ENCODE measurements around the gene SRGAP3.

The SRGAP3 gene

DNA sequence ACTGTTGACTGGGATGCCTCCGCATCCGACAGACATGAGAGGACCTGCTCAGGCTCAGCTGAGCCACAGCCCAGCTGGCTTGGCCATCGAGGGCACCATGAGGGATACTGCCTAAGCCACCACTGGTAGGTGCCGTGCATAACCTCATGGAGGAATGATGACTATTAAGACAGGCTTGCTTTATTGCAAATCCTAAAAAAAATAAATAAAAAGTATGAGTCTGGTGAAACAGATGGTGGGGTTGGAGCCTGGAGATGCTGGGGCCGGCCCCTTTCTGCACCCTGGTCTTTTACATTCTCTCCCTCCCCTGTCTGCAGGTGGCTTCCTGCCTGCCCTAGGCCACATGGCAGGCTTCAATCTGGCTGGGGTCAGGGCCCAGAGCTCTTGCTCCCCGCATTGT lies 262.2 kb downstream of the SRGAP3 start:
- DNase-seq (ENCODE audit: low read depth in 2 of 2): no peak

DNA sequence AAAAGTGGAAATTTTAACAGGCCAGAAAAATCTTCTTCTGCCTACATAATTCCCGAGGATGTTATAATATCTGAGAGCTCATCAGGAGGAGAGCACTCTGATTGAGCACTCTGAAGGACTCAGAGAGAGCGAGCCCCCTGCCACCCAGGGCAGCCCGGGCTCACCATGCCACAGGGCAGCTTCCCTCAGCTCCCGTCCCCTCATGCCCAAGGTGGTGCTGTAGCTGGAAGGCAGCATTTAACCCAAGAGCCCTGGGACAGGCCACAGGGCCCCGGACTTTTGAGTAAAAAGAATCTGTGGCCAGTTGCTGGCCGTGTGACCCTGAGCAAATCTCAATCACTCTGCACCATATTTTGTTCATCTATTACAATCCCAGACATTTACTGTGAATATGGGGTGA lies 262.7 kb downstream of the SRGAP3 start:
- DNase-seq (ENCODE audit: low read depth in 2 of 2): no peak

DNA sequence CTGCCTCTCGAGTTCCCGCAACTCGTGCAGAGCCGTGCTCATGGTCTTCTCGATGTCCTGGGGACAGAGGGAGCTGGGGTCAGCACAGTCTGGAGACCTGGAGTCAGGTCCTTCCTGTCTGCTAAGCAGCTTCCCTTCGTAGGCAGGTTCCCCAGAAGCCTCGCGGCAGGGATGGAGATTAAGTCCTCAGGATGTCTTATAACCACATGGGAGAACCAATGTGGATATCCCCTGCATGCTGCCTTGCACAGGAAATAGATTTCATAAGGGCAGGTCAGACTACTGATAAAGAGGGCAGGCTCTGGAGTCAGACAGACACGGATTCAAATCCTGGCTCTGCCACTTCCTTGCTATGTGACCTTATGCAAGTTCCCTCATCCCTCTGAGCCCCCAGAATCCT lies 263.6 kb downstream of the SRGAP3 start:
- no peak for DNase-seq (ENCODE audit: low read depth in 2 of 2)

DNA sequence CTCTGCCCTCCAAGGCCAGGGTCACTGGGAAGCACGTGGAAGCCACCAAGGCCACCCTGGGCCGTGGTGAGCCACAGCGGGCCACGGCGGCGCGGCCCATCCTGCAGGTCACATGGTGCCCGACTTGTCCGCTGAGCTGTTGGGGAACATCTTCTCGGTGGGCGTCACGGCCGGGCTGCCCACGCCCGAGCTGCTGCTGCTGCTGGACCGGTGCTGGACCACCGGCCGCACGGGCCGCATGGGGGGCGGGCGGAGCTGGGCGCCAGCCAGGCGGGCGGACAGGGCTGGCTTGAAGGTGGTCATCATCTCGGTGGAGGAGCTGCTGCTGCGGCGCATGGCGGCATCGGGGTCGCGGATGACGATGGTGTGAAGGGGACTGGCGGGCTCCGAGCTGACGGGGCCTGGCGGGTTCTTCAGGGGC lies 264.0 kb downstream of the SRGAP3 start:
- no peak for DNase-seq (ENCODE audit: low read depth in 2 of 2)

DNA sequence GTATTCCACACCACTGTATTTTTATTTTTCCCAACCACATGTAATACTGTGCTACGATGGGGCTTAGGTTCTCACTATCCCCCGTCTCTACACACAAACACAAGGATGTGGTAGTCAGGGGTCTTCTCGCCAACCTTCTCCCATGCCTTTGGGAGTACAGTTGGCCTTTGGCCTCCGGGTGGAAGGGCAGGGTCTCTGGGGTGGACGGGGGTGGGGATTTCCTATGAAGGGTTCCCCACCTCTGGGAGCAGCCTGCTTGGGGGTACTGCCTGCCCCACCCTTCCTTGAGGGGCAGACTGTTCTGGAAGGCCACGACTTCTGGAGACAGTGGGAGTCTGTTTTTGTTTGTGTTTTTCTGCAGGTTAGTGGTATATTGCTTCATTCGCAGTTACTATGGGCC lies 264.9 kb downstream of the SRGAP3 start:
- no peak for DNase-seq (ENCODE audit: low read depth in 2 of 2)

DNA sequence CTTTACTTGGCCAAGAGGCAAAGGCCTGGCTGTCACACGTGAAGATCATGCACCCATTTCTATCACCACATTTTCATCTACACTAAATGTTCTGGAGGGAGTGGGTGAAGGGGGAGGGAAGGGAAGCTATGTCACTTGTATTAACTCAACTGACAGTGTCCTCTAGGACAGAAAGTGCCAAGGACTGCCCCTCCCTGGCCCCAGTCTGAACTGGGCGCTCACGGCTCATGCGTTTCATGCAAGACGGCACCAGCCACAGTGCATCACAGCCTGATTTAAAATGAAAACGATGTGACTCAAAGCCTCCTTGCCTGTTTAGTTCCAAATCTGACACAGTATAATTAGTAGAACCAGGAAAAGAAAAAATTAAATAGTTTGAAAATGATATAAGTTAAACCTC lies 265.4 kb downstream of the SRGAP3 start:
- DNase-seq (ENCODE audit: low read depth in 2 of 2): no peak

DNA sequence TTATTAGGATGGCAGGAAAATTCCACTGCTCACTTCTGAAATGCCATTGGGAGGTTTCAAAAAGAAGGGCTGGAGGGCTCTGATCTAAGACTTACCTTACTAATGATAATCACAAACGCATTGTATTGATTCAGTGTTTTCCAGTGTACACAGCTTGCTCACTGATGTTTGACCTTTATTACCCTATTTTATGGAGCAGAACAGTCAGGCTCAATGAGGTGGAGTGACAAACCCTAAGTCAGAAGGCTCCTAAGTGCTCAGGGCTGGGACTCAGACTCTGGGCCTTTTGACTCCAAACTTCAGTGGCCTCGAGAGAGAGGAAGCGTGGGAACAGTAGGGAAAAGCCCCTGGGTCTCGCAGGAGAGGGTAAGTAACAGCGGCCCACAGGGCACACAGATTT lies 265.9 kb downstream of the SRGAP3 start:
- DNase-seq (ENCODE audit: low read depth in 2 of 2): no peak

DNA sequence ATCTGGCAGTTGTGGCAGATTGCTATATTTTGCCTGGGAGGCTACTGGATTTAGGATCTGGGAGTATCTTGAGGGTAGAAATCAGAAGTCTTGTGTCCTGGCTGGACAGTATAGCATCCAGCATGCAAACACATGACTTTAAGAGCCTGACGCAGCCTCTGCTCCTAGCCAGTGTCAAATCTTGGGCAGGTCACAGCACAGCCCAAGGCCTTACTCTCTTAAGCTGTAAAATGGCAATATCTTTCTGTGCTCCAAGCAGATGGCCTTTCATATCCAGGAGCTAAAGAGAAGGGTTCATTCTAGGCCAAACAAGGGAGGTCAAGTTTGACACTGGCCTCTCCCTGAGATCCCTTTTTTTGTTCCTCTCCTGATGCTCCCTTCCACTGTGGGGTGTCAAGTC lies 266.4 kb downstream of the SRGAP3 start:
- DNase-seq (ENCODE audit: low read depth in 2 of 2): no peak

DNA sequence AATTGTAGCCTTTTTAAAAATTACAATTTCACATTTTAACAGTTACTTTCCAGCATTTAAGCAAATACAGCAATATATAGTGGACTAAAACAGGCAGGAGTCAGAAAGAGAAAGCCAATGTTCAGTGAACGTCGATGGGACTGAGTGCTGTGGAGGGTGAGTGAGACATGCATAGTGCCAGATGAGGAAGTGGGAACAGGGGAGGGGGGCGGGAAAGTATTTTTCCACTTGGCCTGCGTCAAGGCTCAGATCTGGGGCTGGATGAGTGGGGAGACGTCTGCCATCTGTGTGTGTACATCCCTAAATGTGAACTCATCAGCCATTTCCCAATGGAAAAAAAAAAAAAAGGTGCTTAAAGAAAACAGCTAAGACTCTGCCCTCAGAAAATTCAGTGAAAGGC lies 266.9 kb downstream of the SRGAP3 start:
- no peak for DNase-seq (ENCODE audit: low read depth in 2 of 2)

DNA sequence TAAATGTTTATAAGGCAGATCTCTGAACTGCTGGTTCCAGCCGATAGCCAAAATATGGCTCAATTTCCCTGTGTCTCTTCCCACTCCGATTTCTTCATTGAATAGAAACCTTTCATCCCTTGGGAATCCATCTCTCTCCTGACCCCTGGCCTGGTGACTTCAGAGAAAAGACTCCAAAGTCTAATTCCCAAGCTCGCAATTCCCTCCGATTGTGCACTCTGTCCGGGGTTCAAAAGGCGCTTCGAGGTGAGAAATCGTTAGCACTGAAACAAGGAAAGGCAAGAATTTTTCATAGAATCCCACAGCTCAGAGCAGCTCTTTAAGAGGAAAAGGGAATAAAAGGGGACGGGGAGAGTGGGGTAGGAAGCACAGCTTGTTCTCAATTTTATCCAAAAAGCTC lies 267.7 kb downstream of the SRGAP3 start:
- DNase-seq (ENCODE audit: low read depth in 2 of 2): no peak

DNA sequence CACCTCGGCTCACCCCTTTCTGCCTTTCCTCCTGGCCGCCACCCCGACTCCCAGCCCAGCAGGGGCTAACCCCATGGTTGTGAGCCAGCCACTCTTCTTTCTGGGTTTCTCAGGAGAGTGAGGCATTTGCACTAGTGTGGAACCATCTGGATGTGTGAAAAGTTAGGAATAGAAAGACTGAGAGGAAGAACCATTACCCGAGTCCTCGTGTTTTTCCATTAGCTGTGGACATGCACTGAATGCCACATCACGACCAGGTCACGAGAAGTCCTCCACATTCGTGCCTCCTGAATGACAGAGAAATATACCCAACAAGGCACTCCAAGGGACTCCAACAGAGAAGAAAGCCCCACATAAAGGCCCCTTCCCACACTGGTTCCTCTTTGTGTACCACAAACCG lies 268.1 kb downstream of the SRGAP3 start:
- no peak for DNase-seq (ENCODE audit: low read depth in 2 of 2)

DNA sequence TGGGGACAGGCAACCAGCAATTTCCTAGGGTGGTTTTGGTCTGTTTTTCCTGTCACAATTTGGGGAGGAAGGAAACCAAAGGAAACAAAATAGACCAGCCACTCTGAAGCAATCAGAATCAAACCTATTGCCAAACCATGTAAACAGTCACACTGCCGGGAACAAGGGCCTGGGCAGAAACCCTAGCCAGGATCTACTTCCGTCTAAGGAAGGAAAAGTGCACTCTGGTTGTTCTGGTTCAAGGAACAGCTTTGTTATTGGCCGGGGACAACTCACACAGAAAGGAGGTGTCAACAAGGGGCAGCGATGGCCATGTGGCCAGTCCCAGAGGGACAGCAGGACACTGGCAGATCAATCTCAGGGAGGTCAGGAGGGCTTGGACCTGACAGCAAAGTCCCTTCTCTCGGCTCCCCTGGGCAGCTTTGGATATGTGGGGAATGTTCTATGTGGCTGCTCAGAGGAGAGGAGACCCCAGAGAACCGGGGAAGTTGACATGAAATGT lies 268.6 kb downstream of the SRGAP3 start:
- DNase-seq (ENCODE audit: low read depth in 2 of 2): no peak

DNA sequence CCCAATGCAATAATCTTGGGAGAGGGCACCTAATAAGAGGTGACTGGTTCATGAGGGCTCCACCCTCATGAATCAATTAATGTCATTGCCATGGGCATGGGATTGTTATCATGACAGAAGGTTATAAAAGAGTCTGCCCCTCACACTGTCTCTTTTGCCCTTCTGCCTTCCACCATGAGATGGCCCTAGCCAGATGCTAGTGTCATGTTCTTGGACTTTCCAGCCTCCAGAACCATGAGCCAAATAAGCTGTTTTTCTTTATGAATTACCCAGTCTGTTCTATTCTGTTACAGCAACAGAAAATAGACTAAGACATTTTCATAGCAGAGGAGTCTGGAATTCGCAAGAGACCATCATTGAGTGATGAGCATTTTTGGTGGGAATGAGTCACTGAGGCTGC lies 270.2 kb downstream of the SRGAP3 start:
- no peak for DNase-seq (ENCODE audit: low read depth in 2 of 2)

DNA sequence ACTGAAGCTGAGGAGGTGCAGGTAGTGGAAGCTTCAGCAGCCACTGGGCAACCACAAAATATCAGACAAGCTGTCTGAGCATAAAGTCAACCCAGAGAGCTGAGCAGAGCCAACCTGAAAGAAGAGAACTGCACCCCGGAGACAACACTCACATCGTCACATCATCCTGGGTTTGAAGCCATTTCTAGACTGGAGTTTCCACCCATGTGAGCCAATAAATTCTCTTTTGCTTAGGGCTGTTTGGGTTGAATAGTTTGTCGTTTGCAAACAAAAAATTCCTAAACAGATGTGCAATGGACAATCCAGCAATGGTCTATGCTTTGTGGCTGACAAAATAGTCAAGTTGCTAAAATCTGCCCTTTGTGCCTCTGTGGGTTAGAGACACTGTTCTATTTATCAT lies 270.9 kb downstream of the SRGAP3 start:
- no peak for DNase-seq (ENCODE audit: low read depth in 2 of 2)

DNA sequence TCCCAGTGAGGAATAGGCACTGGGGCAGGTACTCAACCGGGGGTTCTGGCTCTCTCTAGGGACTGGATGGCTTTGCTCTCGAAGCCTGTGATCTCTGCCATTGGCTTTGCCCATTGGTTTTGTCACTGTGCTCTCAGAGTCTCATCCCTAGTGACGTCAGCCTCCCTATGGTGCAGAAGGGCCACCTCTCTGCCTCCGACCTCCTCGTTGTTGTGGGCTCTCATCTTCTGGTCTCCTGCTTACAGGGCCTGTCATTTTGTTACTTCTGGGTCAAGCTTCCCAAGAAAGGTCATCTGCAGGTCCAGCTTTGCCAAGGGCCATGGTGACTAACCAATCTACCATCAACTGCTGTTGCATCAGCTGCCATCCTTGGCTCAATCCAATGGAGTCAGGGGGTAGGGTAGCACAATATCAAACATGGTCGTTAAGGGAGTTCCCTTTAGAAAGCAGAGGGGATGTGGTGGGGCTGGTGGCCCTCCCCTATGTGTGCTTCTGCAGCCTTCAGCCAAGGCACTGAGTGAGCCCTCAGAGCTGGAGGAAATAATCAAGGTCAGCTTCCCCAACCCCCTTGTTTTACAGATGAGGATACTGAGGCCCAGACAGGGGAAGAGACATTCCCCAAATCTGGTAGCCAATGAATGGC lies 272.8 kb downstream of the SRGAP3 start:
- DNase-seq (ENCODE audit: low read depth in 2 of 2): no peak

DNA sequence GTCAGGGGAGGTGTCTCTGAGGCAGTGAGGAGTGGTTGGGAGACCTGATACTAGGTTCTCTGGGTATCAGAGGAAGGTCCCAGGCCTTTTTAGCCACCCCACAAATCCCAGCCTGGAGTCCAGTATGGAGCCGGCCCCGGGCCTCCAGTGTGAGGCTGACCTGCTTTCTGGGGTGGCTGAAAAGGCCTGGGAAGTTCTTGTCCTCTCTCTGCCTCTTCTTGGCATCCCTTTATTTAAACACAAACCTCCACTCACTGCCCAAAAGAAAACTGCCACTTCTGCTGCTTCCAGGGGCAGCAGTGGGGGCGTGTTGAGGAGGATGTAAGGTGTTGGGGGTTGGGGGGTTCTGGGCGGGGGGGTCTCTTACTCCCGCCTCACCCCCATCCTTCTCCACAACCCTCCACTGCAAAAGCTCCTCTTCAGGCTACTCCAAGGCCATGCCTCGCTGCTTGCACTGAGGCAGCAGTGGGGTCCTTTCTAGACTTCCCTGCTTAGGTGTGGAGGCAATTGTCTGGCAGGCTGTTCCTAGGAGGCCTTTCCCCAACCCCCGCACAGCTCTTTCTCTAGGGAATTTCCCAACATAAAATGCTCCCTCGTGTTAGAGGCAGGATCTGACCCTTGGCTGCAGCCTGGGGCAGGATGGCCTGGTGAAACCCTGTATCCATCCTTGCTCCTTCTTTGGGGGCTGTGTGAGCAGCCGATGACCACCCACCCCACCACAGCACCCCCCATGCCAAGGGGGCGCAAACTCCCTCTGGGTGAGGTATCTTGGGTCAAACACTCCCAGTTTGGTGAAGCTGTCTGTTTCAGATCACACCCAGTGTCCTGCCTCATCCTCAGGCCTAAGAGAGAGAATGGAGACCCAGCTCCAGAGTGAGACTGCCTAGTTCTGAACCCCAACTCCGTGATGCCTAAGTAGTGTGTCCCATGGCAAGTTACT lies 274.1 kb downstream of the SRGAP3 start:
- no peak for DNase-seq (ENCODE audit: low read depth in 2 of 2)

DNA sequence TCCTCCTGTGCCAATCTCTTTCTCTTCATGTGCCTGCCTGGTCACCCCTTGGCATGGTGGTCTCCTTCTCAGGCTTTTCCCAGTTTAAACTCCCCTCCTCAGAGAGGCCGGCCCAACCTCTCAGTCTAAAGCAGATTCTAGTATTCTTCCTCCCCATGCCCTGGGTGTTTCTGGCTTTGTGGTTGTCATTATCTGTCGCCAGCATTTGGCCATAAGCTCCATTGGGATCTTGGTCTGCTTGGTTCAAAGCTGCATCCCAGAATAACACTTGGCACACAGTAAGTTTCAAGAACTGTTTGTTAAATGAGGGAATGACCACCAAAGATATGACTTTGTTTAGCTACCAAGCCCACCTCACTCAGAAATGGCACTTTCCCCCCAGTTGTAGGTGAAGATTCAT lies 275.0 kb downstream of the SRGAP3 start:
- DNase-seq (ENCODE audit: low read depth in 2 of 2): no peak

DNA sequence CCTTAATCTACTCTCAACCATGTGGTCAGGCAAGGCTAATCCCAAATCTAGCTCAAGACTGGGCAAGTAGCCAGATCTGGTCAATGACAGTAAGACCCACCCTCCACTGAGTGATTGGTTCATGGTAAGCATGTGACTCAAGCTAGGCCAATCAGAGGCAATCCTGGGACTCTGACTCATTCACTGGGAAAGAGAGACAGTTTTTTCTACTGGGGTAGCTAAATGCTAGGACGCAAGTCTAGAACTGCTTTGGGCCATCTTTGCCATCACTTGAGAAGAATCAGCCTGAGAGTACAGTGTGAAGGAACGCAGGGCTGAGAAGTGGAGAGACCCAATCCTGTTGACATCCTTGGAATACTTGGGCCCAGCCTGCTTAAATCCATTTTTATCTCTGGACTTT lies 276.8 kb downstream of the SRGAP3 start:
- DNase-seq (ENCODE audit: low read depth in 2 of 2): no peak

DNA sequence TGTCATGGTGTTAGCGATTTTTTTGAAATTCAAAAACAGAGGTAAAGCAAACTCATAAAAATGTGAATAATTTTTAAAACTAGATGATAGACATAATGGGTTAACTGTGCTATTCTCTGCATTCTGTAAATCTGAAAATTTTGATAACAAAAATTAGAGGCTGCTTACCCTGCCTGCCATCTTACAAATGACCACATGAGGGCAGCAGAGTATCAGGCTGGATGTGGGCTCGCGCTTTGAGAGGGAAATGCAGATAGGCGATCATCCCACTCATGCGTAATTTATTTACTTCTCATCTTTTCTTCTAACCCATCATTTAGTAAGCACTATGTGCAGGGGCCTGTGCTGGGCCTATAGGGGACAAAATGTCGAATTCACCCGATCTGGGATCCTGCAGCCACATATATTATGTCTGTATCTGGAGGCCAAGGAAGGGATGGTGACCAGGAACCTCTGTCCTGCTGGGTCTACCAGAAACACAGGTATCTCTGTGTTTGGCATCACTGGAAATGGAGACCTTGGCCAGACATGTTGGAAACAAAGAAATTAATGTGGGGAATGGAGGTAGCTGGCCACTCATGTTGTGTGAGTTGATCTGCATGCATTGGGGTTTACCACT lies 278.4 kb downstream of the SRGAP3 start:
- DNase-seq (ENCODE audit: low read depth in 2 of 2): peak; percentile 7 to 43

DNA sequence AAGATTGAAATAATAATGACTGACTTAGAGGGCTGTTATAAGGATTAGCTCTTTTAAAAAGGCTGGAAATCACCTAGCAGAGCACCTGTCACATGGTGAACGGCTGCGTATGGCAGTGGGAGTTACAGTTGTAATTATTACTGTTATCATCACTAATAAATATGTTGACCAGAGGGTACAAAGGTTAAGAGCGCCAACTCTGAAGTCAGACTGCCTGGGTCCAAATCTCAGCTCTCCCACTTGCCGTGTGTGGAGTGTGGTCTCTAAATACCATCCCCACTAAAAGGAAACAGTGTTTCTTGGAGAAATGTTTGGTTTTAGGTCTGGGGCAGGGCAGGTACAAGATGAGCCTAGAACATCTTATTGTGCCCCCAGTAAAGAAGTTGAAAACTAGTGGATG lies 280.2 kb downstream of the SRGAP3 start:
- DNase-seq (ENCODE audit: low read depth in 2 of 2): no peak

DNA sequence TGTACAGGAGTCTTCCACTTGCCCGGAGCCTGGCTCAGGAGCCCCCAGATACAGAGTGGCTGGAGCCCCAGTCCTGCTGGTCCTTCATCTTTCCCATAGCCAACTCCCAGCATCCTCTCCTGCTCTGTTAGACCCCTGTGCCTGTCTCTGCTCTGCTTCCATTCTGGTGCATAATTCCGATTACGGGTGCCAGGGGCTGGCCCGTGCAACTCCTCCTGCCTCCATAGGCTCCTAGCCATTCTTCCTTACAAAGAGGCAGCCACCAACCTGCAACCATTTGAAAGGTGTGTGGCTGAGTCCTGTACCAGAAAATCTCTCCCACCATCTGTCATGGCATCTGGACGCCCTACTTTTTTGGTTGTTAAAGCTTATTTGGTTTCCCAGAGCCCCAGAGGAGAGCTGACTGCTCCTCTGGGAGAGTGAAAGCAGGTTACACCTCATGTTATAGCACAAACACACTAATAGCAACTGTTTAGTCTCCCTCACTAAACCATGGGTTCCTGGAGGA lies 281.0 kb downstream of the SRGAP3 start:
- DNase-seq (ENCODE audit: low read depth in 2 of 2): no peak

DNA sequence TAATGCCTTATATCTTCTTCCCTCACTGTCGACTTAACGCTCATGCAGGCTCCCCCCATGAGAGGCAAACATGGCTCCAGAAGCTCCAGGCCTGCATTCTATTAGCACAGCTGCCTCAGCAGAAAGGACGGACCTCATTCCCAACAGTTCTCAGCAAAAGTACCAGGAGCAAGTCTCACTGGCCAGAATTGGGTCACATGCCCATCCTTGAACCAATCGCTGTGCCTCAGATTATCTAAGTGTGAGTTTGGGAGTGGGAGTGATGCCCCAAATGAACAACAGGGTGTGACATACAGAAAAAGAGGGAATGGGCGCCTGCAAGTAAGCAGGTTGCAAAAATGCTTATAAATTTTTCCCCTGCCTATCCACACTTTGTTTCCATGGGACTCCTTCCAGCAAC lies 281.9 kb downstream of the SRGAP3 start:
- no peak for DNase-seq (ENCODE audit: low read depth in 2 of 2)

All from stimulated activated CD8-positive, alpha-beta memory T cell treated with anti-CD3 and anti-CD28 coated beads, Interleukin-15, amount 100 ng/mL, for 4 hours (primary cell).